Thoracic aorta (tissue), 2 donors: ENCODE results near the gene SAXO2. TPM values are rescaled to one million over a fixed set of nuclear protein-coding genes. Genes with fewer than 3 reads are reported as not detected.
"Not testable (repeated sequence)": the region's sequence is repeated elsewhere in the genome, so short reads cannot be mapped to it uniquely, and the experiment has no call there.

Experiments used
- ATAC-seq: fragments of 150-250 bp; one replicate; pipeline ENCODE4 v1.8.0; 2017; ENCODE audit warnings: low read depth; ENCODE audit not compliant: insufficient number of reproducible peaks, low FRiP score
- DNase-seq: peaks from one replicate; pipeline ENCODE4 v3.0.0-alpha.2; 2020; ENCODE audit warnings: low spot score
- H3K27ac ChIP-seq, 2 donors: fragments of 200-600 bp; sonication (generic); 1 replicate in 1 of 2; 2 replicates in 1 of 2; pipeline ENCODE4 v1.5.1; 2016; ENCODE audit warnings: mild to moderate bottlenecking in 2 of 2, moderate library complexity in 2 of 2
- H3K27me3 ChIP-seq: fragments of 200-600 bp; sonication (generic); replicated peaks from 2 replicates; pipeline ENCODE4 v1.6.0; 2016; ENCODE audit warnings: mild to moderate bottlenecking; ENCODE audit not compliant: insufficient read depth
- H3K36me3 ChIP-seq: fragments of 200-600 bp; sonication (generic); one replicate; pipeline ENCODE4 v1.5.1; 2016
- H3K4me1 ChIP-seq, 2 donors: fragments of 200-600 bp; sonication (generic); 1 replicate in 1 of 2; 2 replicates in 1 of 2; pipeline versions ENCODE4 v1.5.1 to v1.6.0; 2016; ENCODE audit warnings: low read depth in 2 of 2, mild to moderate bottlenecking in 1 of 2; ENCODE audit not compliant: control insufficient read depth in 1 of 2
- H3K4me3 ChIP-seq: fragments of 200-600 bp; sonication (generic); 2 replicates; pipeline ENCODE4 v1.5.1; 2016; ENCODE audit warnings: mild to moderate bottlenecking
- H3K9me3 ChIP-seq: fragments of 200-600 bp; sonication (generic); 2 replicates; pipeline ENCODE4 v1.5.1; 2016
- CTCF ChIP-seq: fragments of 200-600 bp; sonication (generic); IDR thresholded peaks from one replicate; pipeline ENCODE4 v1.5.1; 2019; ENCODE audit warnings: antibody characterized with exemption
- total RNA-seq, 2 donors: library from RNA; depleted of rRNA; stranded (reverse); fragments of >200 nt; gene quantifications; one replicate each; pipeline versions ENCODE4 v1.1.0 to v1.2.3, GENCODE V29; 2016

SAXO2 gene
- total RNA-seq, 2 donors from 2014 or later = not detected

DNA sequence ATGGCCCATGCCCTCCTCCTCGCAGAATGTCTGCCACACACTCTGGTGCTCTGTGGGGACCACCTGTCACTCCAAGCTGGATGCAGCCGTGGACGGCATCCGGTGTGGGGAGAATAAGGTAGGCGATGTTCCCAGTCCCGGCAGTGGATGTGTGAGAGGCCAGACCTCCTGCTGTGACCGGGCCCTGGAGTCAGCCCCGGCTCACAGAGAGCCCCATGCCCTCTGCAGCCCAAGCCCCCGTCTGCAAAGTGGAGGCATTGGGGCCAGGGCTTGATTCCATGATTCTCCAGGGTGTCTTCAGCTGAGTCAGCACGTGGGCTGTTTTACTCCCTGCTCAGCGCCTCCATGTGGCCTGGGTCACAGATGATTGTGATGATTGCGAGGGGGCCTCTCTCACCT lies 54.5 kb downstream of the SAXO2 start:
- Histone ChIP-seq H3K9me3 (no peaks in the 10 kb centered on the region), H3K27me3 (no peaks in the 10 kb centered on the region), H3K27ac (no peak overlapping the region), H3K4me1 (no peaks in the 10 kb centered on the region), H3K36me3 (no peaks in the 10 kb centered on the region), H3K4me3 (no peak overlapping the region)
- ATAC-seq (no peak), DNase-seq (no peak)
- no peak for TF ChIP-seq CTCF

- not testable (repeated sequence) for H3K27ac ChIP-seq, H3K4me1 ChIP-seq, H3K4me3 ChIP-seq, H3K9me3 ChIP-seq, H3K36me3 ChIP-seq, ATAC-seq, DNase-seq, H3K27me3 ChIP-seq
Observed at GRCh38 chr15:82317516-82317915, 54.9 kb downstream of the SAXO2 start.

DNA sequence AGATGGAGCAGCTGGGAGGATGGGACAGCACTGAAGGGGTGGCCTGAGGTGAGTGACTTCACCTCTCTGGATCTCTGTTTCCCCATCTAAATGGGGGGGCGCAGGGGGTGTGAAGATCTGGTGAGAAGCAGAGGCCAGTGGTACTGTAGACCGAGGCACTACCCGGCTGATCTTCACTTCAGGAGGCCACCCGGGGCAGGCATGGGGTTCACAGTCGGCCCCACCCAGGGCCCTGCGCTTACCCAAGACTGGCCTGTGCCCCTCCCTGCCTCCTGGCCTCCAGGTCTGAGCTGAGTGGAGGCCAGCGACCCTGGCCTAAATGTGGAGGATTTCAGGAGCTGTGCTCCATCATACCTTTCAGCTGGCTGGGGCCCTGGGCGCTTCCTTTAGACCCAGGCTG lies 55.7 kb downstream of the SAXO2 start:
- not testable (repeated sequence) for DNase-seq, ATAC-seq, H3K9me3 ChIP-seq, H3K27ac ChIP-seq, H3K4me1 ChIP-seq, H3K4me3 ChIP-seq, H3K27me3 ChIP-seq, H3K36me3 ChIP-seq

DNA sequence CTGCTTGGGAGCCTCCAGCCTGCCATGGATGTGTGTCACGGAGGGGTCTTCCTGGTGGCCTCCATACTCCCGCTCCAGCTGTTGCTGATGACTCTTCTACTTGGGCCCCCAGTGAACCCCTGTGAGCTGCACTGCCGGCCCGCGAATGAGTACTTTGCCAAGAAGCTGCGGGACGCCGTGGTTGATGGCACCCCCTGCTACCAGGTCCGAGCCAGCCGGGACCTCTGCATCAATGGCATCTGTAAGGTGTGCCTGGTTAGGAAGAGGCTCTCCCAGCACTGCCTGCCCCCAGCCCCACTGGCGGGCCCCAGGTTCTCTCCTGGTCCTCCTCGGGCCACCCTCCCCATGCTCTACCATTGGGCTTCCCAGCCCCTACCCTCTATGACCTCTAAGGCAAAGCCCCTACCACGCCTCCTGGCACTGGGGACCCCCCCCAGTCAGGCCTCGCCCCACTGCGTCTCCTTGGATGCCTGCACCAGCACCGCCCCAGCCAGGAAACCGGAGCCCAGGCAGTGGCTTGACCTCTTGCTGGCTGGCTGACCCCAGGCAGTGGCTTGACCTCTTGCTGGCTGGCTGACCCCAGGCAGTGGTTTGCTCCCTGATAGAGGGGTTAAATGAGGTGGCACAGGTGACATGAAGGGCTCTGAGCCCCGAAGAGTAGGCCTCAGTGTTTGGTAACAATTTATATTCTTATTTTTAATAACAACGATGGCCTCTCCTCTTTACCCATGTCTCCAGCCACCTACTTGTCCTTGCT lies 57.1 kb downstream of the SAXO2 start:
- not testable (repeated sequence) for H3K9me3 ChIP-seq, H3K27ac ChIP-seq, H3K27me3 ChIP-seq, H3K4me3 ChIP-seq, ATAC-seq, DNase-seq, H3K36me3 ChIP-seq, H3K4me1 ChIP-seq

DNA sequence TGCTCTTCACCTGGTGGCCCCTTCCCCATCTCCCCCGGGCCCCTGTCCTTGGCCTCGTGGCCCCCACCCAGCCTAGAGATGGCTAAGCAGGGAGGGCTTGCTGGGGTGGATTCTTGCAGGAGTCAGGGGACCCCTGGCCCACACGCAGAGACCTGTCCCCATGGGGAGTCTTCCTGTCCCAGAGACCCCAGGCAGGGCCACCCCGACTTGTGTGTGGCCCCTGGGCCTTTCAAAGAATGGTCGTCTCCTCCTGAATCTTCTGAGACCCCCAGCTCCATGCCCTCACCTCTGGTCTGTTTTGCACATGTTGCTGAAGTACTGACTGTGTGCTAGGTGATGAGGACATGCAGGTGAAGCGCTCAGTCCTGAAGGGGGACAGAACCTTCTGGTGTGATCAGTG lies 58.2 kb downstream of the SAXO2 start:
- H3K27ac ChIP-seq, H3K27me3 ChIP-seq, H3K9me3 ChIP-seq, H3K36me3 ChIP-seq, ATAC-seq, DNase-seq, H3K4me3 ChIP-seq, H3K4me1 ChIP-seq: not testable (repeated sequence)

DNA sequence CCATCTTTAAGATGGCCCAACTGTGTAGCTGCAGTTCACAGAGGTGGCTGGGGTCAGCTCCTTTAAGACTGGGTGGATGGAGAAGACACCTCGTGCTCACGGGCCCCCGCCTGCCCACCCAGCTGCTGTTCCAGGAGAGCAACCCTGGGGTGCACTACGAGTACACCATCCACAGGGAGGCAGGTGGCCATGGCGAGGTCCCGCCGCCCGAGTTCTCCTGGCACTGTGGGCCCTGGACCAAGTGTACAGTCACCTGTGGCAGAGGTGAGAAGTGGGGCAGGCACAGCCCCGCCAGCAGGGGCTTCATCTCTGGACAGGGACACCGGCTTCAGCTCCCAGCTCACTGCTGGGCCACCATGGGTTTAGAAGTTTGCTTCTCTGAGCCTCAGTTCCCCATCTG lies 59.9 kb downstream of the SAXO2 start:
- DNase-seq, H3K4me1 ChIP-seq, ATAC-seq, H3K27ac ChIP-seq, H3K9me3 ChIP-seq, H3K4me3 ChIP-seq, H3K27me3 ChIP-seq, H3K36me3 ChIP-seq: not testable (repeated sequence)

DNA sequence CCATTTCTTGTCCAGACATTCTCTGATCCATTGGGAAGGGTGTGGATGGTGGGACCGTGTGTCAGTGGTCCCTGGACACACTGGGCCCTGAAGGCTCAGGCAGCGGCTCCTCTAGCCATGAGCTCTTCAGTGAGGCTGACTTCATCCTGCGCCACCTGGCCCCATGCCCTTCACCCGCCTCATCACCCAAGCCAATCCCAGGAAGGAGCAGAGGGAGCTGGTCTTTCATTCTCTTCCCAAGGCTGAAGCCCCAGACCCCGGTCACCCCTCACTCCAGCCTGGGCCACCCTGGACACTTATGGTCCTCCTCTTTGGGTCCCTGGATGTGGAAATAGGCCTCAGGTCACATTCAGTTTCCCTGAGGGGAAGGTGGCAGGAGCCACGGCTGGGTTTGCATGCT lies 62.2 kb downstream of the SAXO2 start:
- not testable (repeated sequence) for H3K4me3 ChIP-seq, H3K36me3 ChIP-seq, H3K27ac ChIP-seq, H3K4me1 ChIP-seq, DNase-seq, H3K9me3 ChIP-seq, ATAC-seq, H3K27me3 ChIP-seq

DNA sequence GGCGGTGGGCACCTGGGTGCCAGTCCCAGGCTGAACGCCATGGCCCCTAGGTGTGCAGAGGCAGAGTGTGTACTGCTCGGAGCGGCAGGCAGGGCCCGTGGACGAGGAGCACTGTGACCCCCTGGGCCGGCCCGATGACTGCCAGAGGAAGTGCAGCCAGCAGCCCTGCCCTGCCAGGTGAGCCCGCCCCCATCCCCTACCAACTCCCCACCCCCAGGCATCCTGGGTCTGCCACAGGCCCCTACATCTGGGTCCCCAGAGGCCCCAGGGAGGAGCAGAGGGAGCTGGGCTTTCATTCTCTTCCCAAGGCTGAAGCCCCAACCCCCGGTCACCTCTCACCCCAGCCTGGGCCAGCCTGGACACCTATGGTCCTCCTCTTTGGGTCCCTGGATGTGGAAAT lies 63.0 kb downstream of the SAXO2 start:
- not testable (repeated sequence) for H3K36me3 ChIP-seq, H3K27ac ChIP-seq, DNase-seq, H3K9me3 ChIP-seq, H3K27me3 ChIP-seq, H3K4me1 ChIP-seq, ATAC-seq, H3K4me3 ChIP-seq

- H3K4me1 ChIP-seq, H3K27me3 ChIP-seq, ATAC-seq, H3K27ac ChIP-seq, H3K4me3 ChIP-seq, H3K36me3 ChIP-seq, H3K9me3 ChIP-seq, DNase-seq: not testable (repeated sequence)
Observed at GRCh38 chr15:82326896-82327295, 64.3 kb downstream of the SAXO2 start.

DNA sequence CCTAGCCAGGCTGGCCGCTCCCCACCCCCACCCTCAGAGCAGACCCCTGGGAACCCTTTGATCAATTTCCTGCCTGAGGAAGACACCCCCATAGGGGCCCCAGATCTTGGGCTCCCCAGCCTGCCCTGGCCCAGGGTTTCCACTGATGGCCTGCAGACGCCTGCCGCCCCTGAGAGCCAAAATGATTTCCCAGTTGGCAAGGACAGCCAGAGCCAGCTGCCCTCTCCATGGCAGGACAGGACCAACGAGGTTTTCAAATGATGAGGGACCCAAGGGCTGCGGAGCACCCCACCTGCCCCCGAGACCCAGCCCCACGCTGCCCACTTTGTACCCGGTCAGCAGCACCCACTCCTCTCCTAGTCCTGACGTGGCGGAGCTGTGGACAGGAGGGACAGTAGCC lies 64.8 kb downstream of the SAXO2 start:
- H3K4me3 ChIP-seq, H3K27ac ChIP-seq, H3K4me1 ChIP-seq, DNase-seq, H3K9me3 ChIP-seq, ATAC-seq, H3K36me3 ChIP-seq, H3K27me3 ChIP-seq: not testable (repeated sequence)

DNA sequence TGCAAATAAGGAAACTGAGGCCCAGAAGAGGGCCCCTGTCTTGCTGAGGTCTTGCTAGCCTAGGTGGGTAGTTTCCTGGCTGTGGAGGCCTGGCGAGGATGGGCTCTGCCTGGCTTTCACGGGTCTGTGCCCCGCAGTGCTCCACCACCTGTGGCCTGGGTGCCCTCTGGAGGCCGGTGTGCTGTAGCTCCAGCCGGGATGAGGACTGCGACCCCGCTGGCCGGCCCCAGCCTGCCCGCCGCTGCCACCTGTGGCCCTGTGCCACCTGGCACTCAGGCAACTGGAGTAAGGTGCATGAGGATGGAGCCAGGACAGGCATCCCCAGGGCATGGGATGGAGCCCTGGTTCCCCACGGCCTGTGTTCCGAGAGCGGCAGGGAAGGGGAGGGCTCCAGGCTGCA lies 66.4 kb downstream of the SAXO2 start:
- DNase-seq, ATAC-seq, H3K4me1 ChIP-seq, H3K4me3 ChIP-seq, H3K36me3 ChIP-seq, H3K9me3 ChIP-seq, H3K27ac ChIP-seq, H3K27me3 ChIP-seq: not testable (repeated sequence)

DNA sequence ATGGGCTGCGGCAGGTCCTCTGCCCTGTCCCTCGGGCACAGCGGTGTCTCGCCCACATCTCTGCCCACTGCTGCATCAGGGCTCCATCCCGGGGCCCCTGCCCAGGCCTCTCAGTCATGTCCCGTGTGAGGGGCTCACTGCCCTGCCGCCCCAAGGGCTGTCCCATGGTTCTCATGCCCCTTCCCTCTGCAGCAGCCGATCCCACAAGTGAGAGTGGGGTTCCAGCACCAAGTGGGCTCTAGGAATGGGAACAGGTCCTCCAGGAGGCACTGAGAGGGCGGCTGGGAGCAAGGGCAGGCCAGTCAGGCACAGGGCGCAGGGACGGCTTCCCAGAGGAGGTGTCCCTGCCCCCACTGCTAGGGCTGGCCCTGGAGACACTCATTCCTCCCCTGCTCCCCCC lies 68.3 kb downstream of the SAXO2 start:
- not testable (repeated sequence) for H3K27ac ChIP-seq, H3K9me3 ChIP-seq, ATAC-seq, H3K36me3 ChIP-seq, H3K4me3 ChIP-seq, H3K27me3 ChIP-seq, H3K4me1 ChIP-seq, DNase-seq
